ENCODE data around the gene COLQ.

COLQ gene

DNA sequence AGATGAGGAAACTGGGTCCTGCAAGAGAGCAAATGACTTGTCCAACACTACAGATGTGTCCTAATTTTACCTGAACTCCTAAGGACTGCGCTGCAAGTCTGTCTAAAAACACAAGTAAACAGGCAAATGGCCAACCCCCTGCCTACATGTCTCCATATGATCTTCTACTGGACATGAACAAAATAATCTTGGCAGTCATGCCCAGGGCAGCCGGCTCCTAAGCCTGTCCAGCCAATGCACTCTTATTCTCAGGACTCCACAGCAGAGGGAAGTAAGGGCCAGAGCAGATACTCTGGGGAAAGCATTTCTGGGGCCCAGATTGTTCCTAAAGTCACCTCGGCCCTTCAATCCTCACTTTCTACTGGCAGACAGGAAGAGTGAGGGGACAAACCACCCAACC lies 10.3 kb downstream of the COLQ start:
- Histone ChIP-seq H3K27ac (ENCODE audit: low read depth, low read length) (no peak overlapping the region), H3K27me3 (ENCODE audit: control insufficient read depth in 5 of 5, insufficient read depth in 4 of 5, low read length in 5 of 5) (no peaks in the 10 kb centered on the region), H3K36me3 (ENCODE audit: control insufficient read depth in 5 of 5, insufficient read depth in 5 of 5, low read length in 5 of 5) (no peaks in the 10 kb centered on the region), H3K4me1 (ENCODE audit: control insufficient read depth in 5 of 5, insufficient read depth in 5 of 5, low read length in 5 of 5) (peaks cover 0 to 11% (median 0%) of the 10 kb centered on the region in 5 donors), H3K9ac (ENCODE audit: low read length in 5 of 5) (no peak overlapping the region), H3K9me3 (ENCODE audit: control insufficient read depth in 5 of 5, low read length in 5 of 5) (no peaks in the 10 kb centered on the region), H3K4me3 (ENCODE audit: low read depth in 1 of 5, low read length in 5 of 5) (no peak overlapping the region)

DNA sequence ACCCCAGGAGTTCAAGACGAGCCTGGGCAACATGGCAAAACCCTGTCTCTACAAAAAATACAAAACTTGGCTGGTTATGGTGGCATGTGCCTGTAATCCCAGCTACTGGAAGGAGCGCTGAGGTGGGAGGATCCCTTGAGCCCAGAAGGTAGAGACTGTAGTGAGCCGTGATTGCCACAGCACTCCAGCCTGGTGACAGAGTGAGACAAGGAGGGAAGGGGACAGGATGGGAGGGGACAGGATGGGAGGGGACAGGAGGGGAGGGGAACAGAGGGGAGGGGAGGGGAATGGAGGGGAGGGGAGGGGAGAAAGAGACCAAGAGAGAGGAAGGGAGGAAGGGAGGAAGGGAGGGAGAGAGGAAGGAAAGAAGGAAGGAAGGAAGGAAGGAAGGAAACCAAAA lies 11.0 kb downstream of the COLQ start:
- H3K4me3 ChIP-seq (ENCODE audit: low read depth in 1 of 5, low read length in 5 of 5) = no peak overlapping the region
- no peak overlapping the region for H3K9ac ChIP-seq (ENCODE audit: low read length in 5 of 5)
- H3K27me3 ChIP-seq (ENCODE audit: control insufficient read depth in 5 of 5, insufficient read depth in 4 of 5, low read length in 5 of 5) = no peaks in the 10 kb centered on the region
- H3K9me3 ChIP-seq (ENCODE audit: control insufficient read depth in 5 of 5, low read length in 5 of 5) = no peaks in the 10 kb centered on the region
- no peaks in the 10 kb centered on the region for H3K36me3 ChIP-seq (ENCODE audit: control insufficient read depth in 5 of 5, insufficient read depth in 5 of 5, low read length in 5 of 5)
- no peak overlapping the region for H3K27ac ChIP-seq (ENCODE audit: low read depth, low read length)
- peaks cover 0 to 11% (median 0%) of the 10 kb centered on the region in 5 donors for H3K4me1 ChIP-seq (ENCODE audit: control insufficient read depth in 5 of 5, insufficient read depth in 5 of 5, low read length in 5 of 5)

DNA sequence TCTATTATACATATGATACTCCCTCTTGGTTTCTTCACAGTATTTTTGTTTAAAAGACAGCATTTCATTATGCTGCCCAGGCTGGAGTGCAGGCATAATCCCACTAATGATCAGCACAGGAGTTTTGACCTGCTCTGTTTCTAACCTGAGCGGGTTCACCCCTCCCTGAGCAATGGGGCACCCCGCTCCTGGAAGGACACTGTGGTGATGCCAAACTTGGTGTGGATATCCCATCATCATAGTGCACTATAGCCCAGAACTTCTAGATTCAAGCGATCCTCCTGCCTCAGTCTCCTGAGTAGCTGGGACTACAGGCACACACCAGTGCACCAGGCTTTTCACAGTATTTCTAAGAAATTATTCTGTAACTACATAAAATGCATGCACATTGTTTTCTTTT lies 14.9 kb downstream of the COLQ start:
- Histone ChIP-seq H3K27me3 (ENCODE audit: control insufficient read depth in 5 of 5, insufficient read depth in 4 of 5, low read length in 5 of 5) (no peaks in the 10 kb centered on the region), H3K4me3 (ENCODE audit: low read depth in 1 of 5, low read length in 5 of 5) (no peak overlapping the region), H3K36me3 (ENCODE audit: control insufficient read depth in 5 of 5, insufficient read depth in 5 of 5, low read length in 5 of 5) (no peaks in the 10 kb centered on the region), H3K9ac (ENCODE audit: low read length in 5 of 5) (no peak overlapping the region), H3K4me1 (ENCODE audit: control insufficient read depth in 5 of 5, insufficient read depth in 5 of 5, low read length in 5 of 5) (peaks cover 0 to 1% (median 0%) of the 10 kb centered on the region in 5 donors), H3K9me3 (ENCODE audit: control insufficient read depth in 5 of 5, low read length in 5 of 5) (no peaks in the 10 kb centered on the region), H3K27ac (ENCODE audit: low read depth, low read length) (no peak overlapping the region)

DNA sequence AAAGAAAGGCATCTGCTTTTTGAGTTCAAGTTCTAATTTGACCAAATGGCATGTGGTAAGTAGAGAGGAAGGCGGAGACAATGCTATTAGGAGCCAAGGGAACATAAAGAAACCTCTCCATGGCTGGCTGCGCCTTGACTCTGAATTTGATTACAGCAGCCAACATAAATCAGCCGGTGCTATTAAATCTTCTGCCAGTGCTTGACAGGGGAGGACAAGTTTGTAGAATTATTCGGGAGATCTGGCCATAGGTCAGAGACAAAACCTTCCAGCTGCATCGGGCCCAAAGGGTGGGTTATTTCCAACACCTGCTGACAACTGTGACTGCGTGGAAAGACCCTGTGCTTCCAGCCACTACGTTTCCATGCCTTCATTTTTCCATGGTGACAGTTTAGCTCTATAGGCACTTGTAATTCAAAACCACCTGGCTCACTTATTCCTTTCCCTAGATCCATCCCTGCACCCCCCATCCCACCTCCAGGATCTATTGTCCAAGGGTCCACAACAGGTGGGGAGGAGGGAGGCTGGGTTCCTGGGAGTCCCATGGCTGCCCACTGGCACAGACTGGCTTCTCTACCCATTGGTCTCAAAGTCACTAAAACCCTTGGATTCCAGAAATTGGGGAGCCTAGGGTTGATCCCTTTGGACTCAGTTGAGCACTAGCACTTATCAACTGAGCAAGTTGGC lies 15.9 kb downstream of the COLQ start:
- Histone ChIP-seq H3K4me1 (ENCODE audit: control insufficient read depth in 5 of 5, insufficient read depth in 5 of 5, low read length in 5 of 5) (peaks cover 0 to 4% (median 2%) of the 10 kb centered on the region in 5 donors), H3K27ac (ENCODE audit: low read depth, low read length) (no peak overlapping the region), H3K27me3 (ENCODE audit: control insufficient read depth in 5 of 5, insufficient read depth in 4 of 5, low read length in 5 of 5) (no peaks in the 10 kb centered on the region), H3K36me3 (ENCODE audit: control insufficient read depth in 5 of 5, insufficient read depth in 5 of 5, low read length in 5 of 5) (no peaks in the 10 kb centered on the region), H3K9me3 (ENCODE audit: control insufficient read depth in 5 of 5, low read length in 5 of 5) (no peaks in the 10 kb centered on the region), H3K9ac (ENCODE audit: low read length in 5 of 5) (no peak overlapping the region), H3K4me3 (ENCODE audit: low read depth in 1 of 5, low read length in 5 of 5) (no peak overlapping the region)

DNA sequence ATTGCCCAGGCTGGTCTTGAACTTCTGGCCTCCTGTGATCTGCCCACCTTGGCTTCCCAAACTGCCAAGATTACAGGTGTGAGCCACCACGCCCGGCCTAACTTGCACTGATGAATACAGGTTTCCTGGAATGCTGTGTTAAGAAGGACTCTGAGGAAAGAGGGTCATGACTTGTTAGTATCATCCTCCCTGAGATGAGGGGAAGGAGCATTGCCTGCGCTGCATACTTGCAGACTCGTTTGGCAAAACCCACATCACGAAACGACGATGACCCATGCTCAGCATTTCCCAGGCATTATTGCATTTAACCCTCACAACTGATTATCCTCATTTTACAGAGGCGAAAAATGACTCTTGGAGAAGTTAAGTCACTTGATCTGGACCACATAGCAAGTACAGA lies 18.9 kb downstream of the COLQ start:
- no peaks in the 10 kb centered on the region for H3K27me3 ChIP-seq (ENCODE audit: control insufficient read depth in 5 of 5, insufficient read depth in 4 of 5, low read length in 5 of 5)
- peaks cover 1 to 25% (median 20%) of the 10 kb centered on the region in 5 donors for H3K4me1 ChIP-seq (ENCODE audit: control insufficient read depth in 5 of 5, insufficient read depth in 5 of 5, low read length in 5 of 5)
- H3K36me3 ChIP-seq (ENCODE audit: control insufficient read depth in 5 of 5, insufficient read depth in 5 of 5, low read length in 5 of 5) = no peaks in the 10 kb centered on the region
- no peak overlapping the region for H3K9ac ChIP-seq (ENCODE audit: low read length in 5 of 5)
- H3K9me3 ChIP-seq (ENCODE audit: control insufficient read depth in 5 of 5, low read length in 5 of 5) = no peaks in the 10 kb centered on the region
- no peak overlapping the region for H3K27ac ChIP-seq (ENCODE audit: low read depth, low read length)
- H3K4me3 ChIP-seq (ENCODE audit: low read depth in 1 of 5, low read length in 5 of 5) = no peak overlapping the region

DNA sequence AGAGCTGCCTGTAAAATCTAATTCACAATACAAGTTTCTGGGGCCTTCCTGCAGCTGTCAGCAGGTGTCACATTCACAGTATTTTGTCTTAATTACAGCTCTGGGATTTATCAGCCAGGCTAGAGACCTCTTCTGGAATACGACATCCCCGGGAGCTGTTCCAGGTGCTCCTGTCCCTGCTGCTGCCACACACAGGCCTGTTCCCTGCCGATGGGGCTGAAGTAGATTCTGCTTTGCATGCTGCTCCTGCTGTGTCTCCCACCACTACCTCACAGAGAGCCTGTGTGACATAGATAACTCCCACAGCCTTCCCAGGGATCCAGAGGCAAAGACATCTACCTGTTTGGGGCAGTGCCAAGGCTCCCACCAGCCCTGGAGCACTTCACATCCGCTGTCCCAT lies 20.4 kb downstream of the COLQ start:
- peaks cover 1 to 25% (median 20%) of the 10 kb centered on the region in 5 donors for H3K4me1 ChIP-seq (ENCODE audit: control insufficient read depth in 5 of 5, insufficient read depth in 5 of 5, low read length in 5 of 5)
- no peaks in the 10 kb centered on the region for H3K27me3 ChIP-seq (ENCODE audit: control insufficient read depth in 5 of 5, insufficient read depth in 4 of 5, low read length in 5 of 5)
- H3K9me3 ChIP-seq (ENCODE audit: control insufficient read depth in 5 of 5, low read length in 5 of 5) = no peaks in the 10 kb centered on the region
- H3K27ac ChIP-seq (ENCODE audit: low read depth, low read length) = no peak overlapping the region
- no peaks in the 10 kb centered on the region for H3K36me3 ChIP-seq (ENCODE audit: control insufficient read depth in 5 of 5, insufficient read depth in 5 of 5, low read length in 5 of 5)
- no peak overlapping the region for H3K9ac ChIP-seq (ENCODE audit: low read length in 5 of 5)
- no peak overlapping the region for H3K4me3 ChIP-seq (ENCODE audit: low read depth in 1 of 5, low read length in 5 of 5)

DNA sequence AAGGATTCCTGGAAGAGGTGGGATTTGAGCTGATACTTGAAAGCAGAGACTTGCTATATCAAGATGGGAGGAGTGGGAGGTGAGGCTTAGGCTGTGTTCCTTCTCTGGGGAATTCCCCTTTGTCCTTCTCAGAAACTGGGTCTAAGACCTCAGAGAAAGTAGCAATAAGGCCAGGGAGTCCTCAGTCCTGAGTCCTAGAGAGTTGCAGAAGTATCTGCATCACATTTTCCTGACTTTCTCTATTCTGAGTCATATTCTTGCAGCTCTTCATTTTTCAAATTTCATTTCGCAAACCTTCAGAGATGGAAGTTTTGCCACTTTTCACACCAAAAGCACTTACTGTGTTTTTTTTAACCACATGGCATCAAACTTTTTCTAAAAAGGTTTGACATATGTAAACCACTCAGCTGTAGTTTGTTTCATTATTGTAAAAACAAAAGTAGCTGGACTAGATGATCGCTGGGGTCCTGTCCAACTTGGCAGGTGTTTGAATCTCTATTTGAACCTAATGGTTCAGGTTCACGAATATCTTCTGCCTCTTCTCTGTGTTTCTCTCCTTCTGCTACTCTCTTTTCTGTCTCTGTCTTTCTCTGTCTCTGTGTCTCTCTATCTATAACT lies 21.3 kb downstream of the COLQ start:
- Histone ChIP-seq H3K9ac (ENCODE audit: low read length in 5 of 5) (no peak overlapping the region), H3K9me3 (ENCODE audit: control insufficient read depth in 5 of 5, low read length in 5 of 5) (no peaks in the 10 kb centered on the region), H3K27ac (ENCODE audit: low read depth, low read length) (peak overlapping the region; percentile 67), H3K36me3 (ENCODE audit: control insufficient read depth in 5 of 5, insufficient read depth in 5 of 5, low read length in 5 of 5) (no peaks in the 10 kb centered on the region), H3K27me3 (ENCODE audit: control insufficient read depth in 5 of 5, insufficient read depth in 4 of 5, low read length in 5 of 5) (no peaks in the 10 kb centered on the region), H3K4me3 (ENCODE audit: low read depth in 1 of 5, low read length in 5 of 5) (no peak overlapping the region), H3K4me1 (ENCODE audit: control insufficient read depth in 5 of 5, insufficient read depth in 5 of 5, low read length in 5 of 5) (peaks cover 1 to 25% (median 20%) of the 10 kb centered on the region in 5 donors)

DNA sequence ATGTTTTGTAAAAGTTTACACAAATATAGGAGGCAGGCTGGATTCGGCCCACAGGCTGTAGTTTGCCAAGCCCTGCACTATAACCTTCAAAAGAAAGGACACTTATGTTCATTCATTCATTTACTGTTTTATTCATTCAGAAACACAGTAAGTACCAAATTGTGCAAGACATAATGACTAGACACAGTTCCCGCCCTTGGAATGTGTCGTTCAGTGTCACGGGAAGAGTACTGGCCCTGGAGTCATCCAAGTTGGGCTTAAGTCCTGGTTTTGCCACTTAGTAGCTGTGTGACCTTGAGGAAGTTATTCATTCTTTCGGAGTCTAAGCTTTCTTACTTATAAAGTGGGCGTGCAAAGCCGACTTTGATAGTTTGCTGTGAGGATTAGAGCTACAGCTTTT lies 22.0 kb downstream of the COLQ start:
- Histone ChIP-seq H3K36me3 (ENCODE audit: control insufficient read depth in 5 of 5, insufficient read depth in 5 of 5, low read length in 5 of 5) (no peaks in the 10 kb centered on the region), H3K9ac (ENCODE audit: low read length in 5 of 5) (no peak overlapping the region), H3K9me3 (ENCODE audit: control insufficient read depth in 5 of 5, low read length in 5 of 5) (no peaks in the 10 kb centered on the region), H3K4me3 (ENCODE audit: low read depth in 1 of 5, low read length in 5 of 5) (no peak overlapping the region), H3K4me1 (ENCODE audit: control insufficient read depth in 5 of 5, insufficient read depth in 5 of 5, low read length in 5 of 5) (peaks cover 1 to 25% (median 20%) of the 10 kb centered on the region in 5 donors), H3K27me3 (ENCODE audit: control insufficient read depth in 5 of 5, insufficient read depth in 4 of 5, low read length in 5 of 5) (no peaks in the 10 kb centered on the region), H3K27ac (ENCODE audit: low read depth, low read length) (peak overlapping the region; percentile 67)

DNA sequence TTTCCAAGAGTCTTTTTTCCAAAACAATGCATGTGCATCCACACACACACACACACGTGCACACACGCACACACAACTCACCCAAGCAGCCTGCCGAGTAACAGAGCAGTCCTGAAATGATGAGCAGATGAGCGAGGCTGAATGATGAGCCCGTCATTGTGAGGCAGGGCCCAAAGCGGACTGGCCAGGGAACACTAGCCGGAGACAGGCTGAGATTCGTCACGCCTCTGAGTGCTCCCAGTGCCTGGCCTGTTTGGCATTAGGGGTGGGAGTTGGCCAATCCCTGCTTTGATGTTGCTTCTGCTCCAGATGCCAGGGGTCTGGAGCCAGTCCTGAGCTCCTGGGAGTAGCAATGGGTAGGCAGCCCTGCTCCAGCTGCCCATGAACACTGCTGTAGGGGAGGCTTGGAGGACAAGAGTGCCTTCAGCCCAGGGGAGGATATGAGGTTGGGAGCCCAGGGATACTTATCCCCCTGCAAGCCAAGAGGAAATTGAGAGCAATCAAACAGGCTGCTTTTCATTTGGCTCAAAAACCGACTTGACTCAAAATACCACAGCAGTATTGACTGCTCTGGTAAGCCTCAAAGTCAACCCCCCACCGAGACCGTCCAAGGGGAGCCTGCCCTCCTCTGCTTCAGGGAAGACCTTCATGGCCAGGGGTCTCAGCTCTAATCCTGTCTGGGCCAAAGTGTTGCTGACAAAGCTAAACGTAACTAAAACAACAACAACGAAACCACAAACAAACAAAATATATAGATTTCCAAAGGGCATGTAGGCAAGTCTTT lies 22.9 kb downstream of the COLQ start:
- H3K9ac ChIP-seq (ENCODE audit: low read length in 5 of 5) = no peak overlapping the region
- H3K9me3 ChIP-seq (ENCODE audit: control insufficient read depth in 5 of 5, low read length in 5 of 5) = no peaks in the 10 kb centered on the region
- peaks cover 1 to 25% (median 20%) of the 10 kb centered on the region in 5 donors for H3K4me1 ChIP-seq (ENCODE audit: control insufficient read depth in 5 of 5, insufficient read depth in 5 of 5, low read length in 5 of 5)
- no peaks in the 10 kb centered on the region for H3K36me3 ChIP-seq (ENCODE audit: control insufficient read depth in 5 of 5, insufficient read depth in 5 of 5, low read length in 5 of 5)
- no peak overlapping the region for H3K27ac ChIP-seq (ENCODE audit: low read depth, low read length)
- no peak overlapping the region for H3K4me3 ChIP-seq (ENCODE audit: low read depth in 1 of 5, low read length in 5 of 5)
- H3K27me3 ChIP-seq (ENCODE audit: control insufficient read depth in 5 of 5, insufficient read depth in 4 of 5, low read length in 5 of 5) = no peaks in the 10 kb centered on the region

DNA sequence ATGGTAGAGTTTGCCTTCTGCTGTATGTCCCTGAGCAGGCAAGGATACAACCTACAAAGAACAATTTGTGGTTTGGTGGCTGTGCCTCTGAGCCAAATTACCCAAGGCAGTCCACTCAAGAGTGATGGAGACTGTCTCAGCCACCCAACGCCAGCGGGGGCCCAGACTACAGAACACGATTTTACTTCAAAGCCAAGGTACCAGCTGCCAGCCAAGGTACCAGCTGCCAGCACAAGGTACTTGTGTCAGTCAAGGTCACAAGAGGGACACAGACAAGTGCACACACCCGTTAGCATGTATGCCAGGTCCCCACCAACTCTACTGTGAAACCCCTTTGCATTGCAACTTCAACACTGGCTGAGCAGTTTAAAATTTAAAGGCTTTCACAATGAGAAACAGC lies 23.5 kb downstream of the COLQ start:
- H3K4me3 ChIP-seq (ENCODE audit: low read depth in 1 of 5, low read length in 5 of 5) = no peak overlapping the region
- peaks cover 1 to 25% (median 20%) of the 10 kb centered on the region in 5 donors for H3K4me1 ChIP-seq (ENCODE audit: control insufficient read depth in 5 of 5, insufficient read depth in 5 of 5, low read length in 5 of 5)
- H3K27ac ChIP-seq (ENCODE audit: low read depth, low read length) = no peak overlapping the region
- H3K9me3 ChIP-seq (ENCODE audit: control insufficient read depth in 5 of 5, low read length in 5 of 5) = no peaks in the 10 kb centered on the region
- no peak overlapping the region for H3K9ac ChIP-seq (ENCODE audit: low read length in 5 of 5)
- H3K27me3 ChIP-seq (ENCODE audit: control insufficient read depth in 5 of 5, insufficient read depth in 4 of 5, low read length in 5 of 5) = no peaks in the 10 kb centered on the region
- H3K36me3 ChIP-seq (ENCODE audit: control insufficient read depth in 5 of 5, insufficient read depth in 5 of 5, low read length in 5 of 5) = no peaks in the 10 kb centered on the region

All from subcutaneous abdominal adipose tissue (tissue), 5 donors.